ENCODE results near the gene SRRM4. TPM values are rescaled to one million over a fixed set of nuclear protein-coding genes. Genes with fewer than 3 reads are reported as not detected.

SRRM4 gene
- total RNA-seq, 1 experiment from 2014 or later: 0.02 TPM

- TF ChIP-seq ZBTB33 (IDR thresholded peaks at IDR 0.05; ENCODE audit: extremely low read depth, insufficient replicate concordance, low read length) (no peak), POLR2AphosphoS5 (IDR thresholded peaks at IDR 0.05; ENCODE audit: low read depth, low read length) (no peak), RAD21 (IDR thresholded peaks at IDR 0.05; ENCODE audit: low read depth) (no peak), TCF7L2 (IDR thresholded peaks at IDR 0.05; ENCODE audit: borderline replicate concordance, extremely low read depth, insufficient read depth, insufficient read length) (no peak), ZNF274 (IDR thresholded peaks at IDR 0.05; ENCODE audit: low read depth, low read length) (no peak), CBX3 (IDR thresholded peaks at IDR 0.05; ENCODE audit: low read depth) (no peak), EGR1 (IDR thresholded peaks at IDR 0.05; ENCODE audit: low read depth) (no peak), EZH2phosphoT487 (IDR thresholded peaks at IDR 0.05; ENCODE audit: borderline replicate concordance) (no peak), ZFX (IDR thresholded peaks at IDR 0.05) (no peak), ATF3 (IDR thresholded peaks at IDR 0.05) (no peak)
Measured at GRCh38 chr12:119071176-119071575, 89.8 kb downstream of the SRRM4 start (continued).

GRCh38 chr12:119071638-119072231 lies 90.4 kb downstream of the SRRM4 start:
- Histone ChIP-seq H3K4me3 (replicated peaks in 1 of 2; ENCODE audit: low read depth in 1 of 2, low read length in 2 of 2) (no peak overlapping the region), H3K9me3 (ENCODE audit: control insufficient read depth in 1 of 2, insufficient read depth in 1 of 2, low read depth in 1 of 2, low read length in 2 of 2) (no peaks in the 10 kb centered on the region), H3K4me2 (ENCODE audit: low read length) (no peak overlapping the region), H2AFZ (ENCODE audit: low read depth, low read length, poor library complexity, severe bottlenecking) (no peak overlapping the region), H3K79me2 (ENCODE audit: insufficient read depth, low read length) (no peaks in the 10 kb centered on the region), H3K9ac (ENCODE audit: low read length) (no peak overlapping the region), H3K36me3 (ENCODE audit: control insufficient read depth in 1 of 2, insufficient read depth in 2 of 2, low read length in 2 of 2) (no peaks in the 10 kb centered on the region), H4K20me1 (ENCODE audit: insufficient read depth) (no peaks in the 10 kb centered on the region), H3K27me3 (ENCODE audit: insufficient read depth, low read length) (peaks cover 42% of the 10 kb centered on the region), H3K27ac (ENCODE audit: low read depth, low read length) (no peak overlapping the region), H3K4me1 (ENCODE audit: control insufficient read depth in 1 of 2, insufficient read depth in 2 of 2, low read length in 2 of 2) (no peaks in the 10 kb centered on the region), H3K9me2 (ENCODE audit: insufficient read depth) (no peaks in the 10 kb centered on the region)
- ChIA-PET CTCF (no interaction called here), POLR2A (no interaction called here), RAD21 (ENCODE audit: low non-redundant PET in 1 of 2, low total read pairs in 2 of 2, uncharacterized antibody in 2 of 2, unreplicated experiment in 2 of 2) (no interaction called here)
- ATAC-seq (no peak), DNase-seq (ENCODE audit: low read depth, low spot score) (no peak)
- BruUV-seq (replicated peaks): no TSS peak
- intact Hi-C loops (cut with micrococcal nuclease): no loop called here
- no peak for TF ChIP-seq CTCF (IDR thresholded peaks at IDR 0.05 in 2 of 3, conservative IDR thresholded peaks at IDR 0.05 in 1 of 3; ENCODE audit: borderline replicate concordance in 1 of 3, insufficient read depth in 1 of 3, low read depth in 2 of 3, low read length in 2 of 3)
- no peak for TF ChIP-seq SP1 (IDR thresholded peaks at IDR 0.05; ENCODE audit: low read depth)
- no peak for TF ChIP-seq SRF (IDR thresholded peaks at IDR 0.05; ENCODE audit: low read depth)
- no peak for TF ChIP-seq SIN3A (IDR thresholded peaks at IDR 0.05; ENCODE audit: low read depth)
- no peak for TF ChIP-seq EZH2phosphoT487 (IDR thresholded peaks at IDR 0.05; ENCODE audit: borderline replicate concordance)
- TF ChIP-seq POLR2A (IDR thresholded peaks at IDR 0.05; ENCODE audit: borderline replicate concordance, extremely low read depth, insufficient read depth, insufficient read length): no peak
- TF ChIP-seq EGR1 (IDR thresholded peaks at IDR 0.05; ENCODE audit: low read depth): no peak
- TF ChIP-seq ATF3 (IDR thresholded peaks at IDR 0.05): no peak

Measured in HCT116 (cell line).